HG03460 (cell line): ENCODE measurements around the gene RGS6.

Source experiments
- ATAC-seq: cut with Tn5 transposase; IDR thresholded peaks from one replicate; pipeline ENCODE4 v1.9.1; 2021; ENCODE audit not compliant: unreplicated experiment

Gene RGS6

GRCh38 chr14:72237722-72238666 lies 305.8 kb downstream of the RGS6 start:
- no peak for ATAC-seq

GRCh38 chr14:72243309-72244293 lies 311.4 kb downstream of the RGS6 start:
- no peak for ATAC-seq

GRCh38 chr14:72247896-72248465 lies 315.8 kb downstream of the RGS6 start:
- ATAC-seq, result no peak

GRCh38 chr14:72253503-72253902 lies 321.3 kb downstream of the RGS6 start:
- ATAC-seq, result no peak

GRCh38 chr14:72254202-72254936 lies 322.1 kb downstream of the RGS6 start:
- no peak for ATAC-seq

- no peak for ATAC-seq
Observed at GRCh38 chr14:72254937-72255472, 322.8 kb downstream of the RGS6 start.

GRCh38 chr14:72256055-72256454 lies 323.8 kb downstream of the RGS6 start:
- ATAC-seq, result no peak

- no peak for ATAC-seq
Observed at GRCh38 chr14:72261068-72261467, 328.8 kb downstream of the RGS6 start.

- no peak for ATAC-seq
Observed at GRCh38 chr14:72262771-72263170, 330.5 kb downstream of the RGS6 start.

- no peak for ATAC-seq
Observed at GRCh38 chr14:72264716-72265115, 332.5 kb downstream of the RGS6 start.

- ATAC-seq, result no peak
Observed at GRCh38 chr14:72270147-72270727, 338.0 kb downstream of the RGS6 start.

- no peak for ATAC-seq
Observed at GRCh38 chr14:72270749-72271148, 338.5 kb downstream of the RGS6 start.

- ATAC-seq, result no peak
Observed at GRCh38 chr14:72275242-72275641, 343.0 kb downstream of the RGS6 start.

GRCh38 chr14:72278316-72278715 lies 346.1 kb downstream of the RGS6 start:
- no peak for ATAC-seq

- no peak for ATAC-seq
Observed at GRCh38 chr14:72284176-72284575, 351.9 kb downstream of the RGS6 start.

GRCh38 chr14:72290241-72290640 lies 358.0 kb downstream of the RGS6 start:
- no peak for ATAC-seq

- ATAC-seq, result no peak
Observed at GRCh38 chr14:72291908-72292688, 359.9 kb downstream of the RGS6 start.

GRCh38 chr14:72292689-72293024 lies 360.4 kb downstream of the RGS6 start:
- no peak for ATAC-seq

GRCh38 chr14:72301352-72301751 lies 369.1 kb downstream of the RGS6 start:
- ATAC-seq, result no peak
